ENCODE results near the gene NLRC3. TPM values are rescaled to one million over a fixed set of nuclear protein-coding genes. Genes with fewer than 3 reads are reported as not detected.

The NLRC3 gene
- total RNA-seq, 1 donor from 2014 or later: 0.23 TPM

GRCh38 chr16:3606441-3606840 lies 29.2 kb upstream of the NLRC3 start:
- H4K20me1 ChIP-seq (ENCODE audit: insufficient read depth, low read length): no peaks in the 10 kb centered on the region
- H3K9me3 ChIP-seq (ENCODE audit: insufficient read depth, low read depth, low read length): no peaks in the 10 kb centered on the region
- no peak for TF ChIP-seq CTCF (IDR thresholded peaks at IDR 0.05; ENCODE audit: insufficient read depth, low read depth, low read length)
- no peak for TF ChIP-seq EZH2 (IDR thresholded peaks at IDR 0.05; ENCODE audit: insufficient read depth, low read length)
- no peak overlapping the region for H3K4me3 Mint-ChIP-seq (ENCODE audit: unreplicated experiment)
- H3K9ac ChIP-seq (ENCODE audit: low read length): no peak overlapping the region
- H3K4me2 ChIP-seq (ENCODE audit: low read length): no peak overlapping the region
- H3K27me3 Mint-ChIP-seq (ENCODE audit: low read depth, unreplicated experiment): no peaks in the 10 kb centered on the region
- peaks cover 2% of the 10 kb centered on the region for H3K9me3 Mint-ChIP-seq (ENCODE audit: unreplicated experiment)
- FAIRE-seq: no peak
- H2AFZ ChIP-seq (ENCODE audit: low read depth, low read length): no peak overlapping the region
- H3K27ac Mint-ChIP-seq (ENCODE audit: unreplicated experiment): no peak overlapping the region
- no peak for DNase-seq (ENCODE audit: low read depth)
- H3K36me3 ChIP-seq (ENCODE audit: insufficient read depth, low read length): no peaks in the 10 kb centered on the region
- peaks cover 3% of the 10 kb centered on the region for H3K4me1 ChIP-seq (ENCODE audit: insufficient read depth, low read length)
- H3K4me3 ChIP-seq (ENCODE audit: insufficient read depth, low read depth, low read length): no peak overlapping the region
- peaks cover 5% of the 10 kb centered on the region for H3K79me2 ChIP-seq (ENCODE audit: insufficient read depth, low read length)
- no peaks in the 10 kb centered on the region for H3K27me3 ChIP-seq (ENCODE audit: insufficient read depth, low read length)
- peaks cover 7% of the 10 kb centered on the region for H3K4me1 Mint-ChIP-seq (ENCODE audit: low read depth, unreplicated experiment)
- no peak overlapping the region for H3K27ac ChIP-seq (ENCODE audit: low read depth, low read length)
- H3K36me3 Mint-ChIP-seq (ENCODE audit: low read depth, unreplicated experiment): peaks cover 20% of the 10 kb centered on the region

GRCh38 chr16:3602320-3602653 lies 25.1 kb upstream of the NLRC3 start:
- H3K36me3 Mint-ChIP-seq (ENCODE audit: low read depth, unreplicated experiment): peaks cover 45% of the 10 kb centered on the region
- FAIRE-seq: no peak

More at GRCh38 chr16:3602320-3602653, 25.1 kb upstream of the NLRC3 start:
- Histone ChIP-seq H4K20me1 (ENCODE audit: insufficient read depth, low read length) (no peaks in the 10 kb centered on the region), H3K4me1 (ENCODE audit: insufficient read depth, low read length) (no peaks in the 10 kb centered on the region), H3K27ac (ENCODE audit: low read depth, low read length) (no peak overlapping the region), H3K4me2 (ENCODE audit: low read length) (no peak overlapping the region), H3K36me3 (ENCODE audit: insufficient read depth, low read length) (peaks cover 12% of the 10 kb centered on the region), H3K9ac (ENCODE audit: low read length) (no peak overlapping the region), H3K9me3 (ENCODE audit: insufficient read depth, low read depth, low read length) (peaks cover 7% of the 10 kb centered on the region), H3K4me3 (ENCODE audit: insufficient read depth, low read depth, low read length) (no peak overlapping the region), H3K27me3 (ENCODE audit: insufficient read depth, low read length) (no peaks in the 10 kb centered on the region), H2AFZ (ENCODE audit: low read depth, low read length) (no peak overlapping the region), H3K79me2 (ENCODE audit: insufficient read depth, low read length) (no peaks in the 10 kb centered on the region)
- Mint-ChIP-seq H3K27ac (ENCODE audit: unreplicated experiment) (no peak overlapping the region), H3K4me3 (ENCODE audit: unreplicated experiment) (no peak overlapping the region), H3K9me3 (ENCODE audit: unreplicated experiment) (peaks cover 21% of the 10 kb centered on the region), H3K27me3 (ENCODE audit: low read depth, unreplicated experiment) (no peaks in the 10 kb centered on the region), H3K4me1 (ENCODE audit: low read depth, unreplicated experiment) (no peaks in the 10 kb centered on the region)
- TF ChIP-seq CTCF (IDR thresholded peaks at IDR 0.05; ENCODE audit: insufficient read depth, low read depth, low read length): no peak
- no peak for DNase-seq (ENCODE audit: low read depth)
